ENCODE measurements around the gene TMEM239.
"Not testable (repeated sequence)": the region's sequence is repeated elsewhere in the genome, so short reads cannot be mapped to it uniquely, and the experiment has no call there.

The TMEM239 gene

DNA sequence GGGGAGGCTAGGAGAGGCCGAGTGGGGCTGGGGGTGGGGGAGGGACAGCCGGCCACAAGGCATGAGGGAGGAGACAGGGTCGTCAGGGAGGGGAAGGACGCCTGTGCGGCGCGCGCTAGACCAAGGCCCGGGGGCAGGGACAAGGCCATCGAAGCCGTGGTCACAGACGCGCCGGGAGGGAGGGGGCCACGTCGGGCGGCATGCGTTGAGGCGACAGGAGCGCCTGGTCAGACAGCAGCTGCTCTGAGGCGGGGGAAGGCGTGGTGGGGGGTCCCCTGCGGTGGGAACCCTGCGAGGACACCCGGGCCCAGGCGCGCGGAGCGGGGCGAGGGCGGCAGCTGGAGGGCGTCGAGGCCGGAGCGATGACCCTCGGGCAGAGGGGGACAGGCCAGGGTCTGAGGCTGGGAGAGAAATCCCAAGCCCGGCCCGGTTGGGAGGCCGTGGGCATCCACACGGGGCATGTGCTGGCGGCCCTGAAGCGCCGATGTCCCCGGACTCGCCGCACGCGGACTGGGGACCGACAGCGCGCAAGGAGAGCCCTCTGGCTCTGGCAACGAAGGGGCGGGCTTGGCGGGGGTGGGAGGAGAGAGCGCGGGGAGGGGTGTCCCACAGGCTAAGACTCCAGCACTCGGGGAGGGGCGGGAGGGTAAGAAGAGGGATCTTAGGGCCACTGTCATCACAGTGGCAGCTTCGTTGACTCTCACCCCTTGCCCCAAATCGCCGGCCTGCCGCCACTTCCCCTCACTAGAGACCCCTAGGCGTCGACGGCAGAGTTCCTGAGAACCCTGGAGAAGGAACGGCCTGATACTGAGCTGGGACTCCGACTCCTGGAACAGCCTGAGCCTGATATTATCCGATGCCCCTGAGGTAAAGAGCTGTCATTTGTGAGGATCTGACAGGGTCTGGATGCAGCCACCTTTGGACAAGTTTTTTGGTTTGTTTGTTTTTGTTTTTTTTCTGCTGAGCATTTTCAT lies 5.0 kb downstream of the TMEM239 start:
- DNase-seq (ENCODE audit: low read depth): no peak

DNA sequence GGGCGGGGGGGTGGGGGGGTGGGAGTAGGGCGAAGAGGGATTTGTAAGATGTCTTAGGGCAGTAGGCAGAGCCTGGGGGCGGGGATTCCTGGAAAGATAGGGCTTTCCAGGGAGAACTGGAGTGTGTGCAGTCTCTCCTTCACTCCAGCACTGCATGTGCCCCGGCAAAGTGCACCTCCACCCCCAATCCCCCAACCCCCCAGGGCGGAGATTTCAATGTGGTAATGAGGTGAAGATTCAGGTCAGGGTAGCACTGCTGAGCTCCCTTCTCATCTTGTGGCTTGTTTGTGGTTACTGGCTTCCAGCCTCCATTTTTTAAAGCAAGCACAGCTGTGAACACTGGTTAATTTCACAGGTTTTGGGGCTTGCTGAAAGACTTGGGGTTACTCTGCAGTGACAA lies 5.9 kb downstream of the TMEM239 start:
- no peak for DNase-seq (ENCODE audit: low read depth)

- DNase-seq (ENCODE audit: low read depth): no peak
These were observed 9.6 kb downstream of the TMEM239 start for GRCh38 chr20:2825761-2826160.

GRCh38 chr20:2826655-2827054 lies 10.5 kb downstream of the TMEM239 start:
- DNase-seq (ENCODE audit: low read depth): no peak

GRCh38 chr20:2829376-2829775 lies 13.2 kb downstream of the TMEM239 start:
- DNase-seq (ENCODE audit: low read depth): no peak

GRCh38 chr20:2831206-2831605 lies 15.0 kb downstream of the TMEM239 start:
- DNase-seq (ENCODE audit: low read depth): not testable (repeated sequence)

GRCh38 chr20:2833761-2834160 lies 17.6 kb downstream of the TMEM239 start:
- DNase-seq (ENCODE audit: low read depth): no peak

DNA sequence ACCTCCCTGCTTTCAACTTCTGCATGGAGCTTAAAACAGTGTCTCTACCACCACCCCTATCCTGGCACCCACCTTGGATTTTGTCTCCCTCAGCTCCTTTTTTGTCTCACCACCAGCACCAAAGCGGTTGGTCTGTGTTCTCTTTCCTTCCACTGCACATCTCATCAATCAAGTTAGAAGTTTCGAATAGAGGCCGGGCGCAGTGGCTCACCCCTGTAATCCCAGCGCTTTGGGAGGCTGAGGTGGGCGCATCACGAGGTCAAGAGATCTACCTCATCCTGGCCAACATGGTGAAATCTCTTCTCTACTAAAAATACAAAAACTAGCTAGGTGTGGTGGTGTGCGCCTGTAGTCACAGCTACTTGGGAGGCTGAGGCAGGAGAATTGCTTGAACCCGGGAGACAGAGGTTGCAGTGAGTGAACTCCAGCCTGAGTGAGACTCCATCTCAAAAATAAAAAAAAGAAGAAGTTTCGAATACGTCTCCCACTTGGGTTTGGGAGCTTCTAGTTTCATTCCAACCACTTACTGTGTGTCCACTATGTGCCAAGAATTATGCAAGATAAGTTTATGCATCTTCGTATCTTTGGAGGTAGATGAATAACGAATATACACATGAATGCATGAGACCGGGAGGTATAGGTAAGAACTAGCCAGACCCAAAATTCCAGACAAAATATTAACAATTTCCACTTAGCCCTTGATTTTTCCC lies 18.4 kb downstream of the TMEM239 start:
- DNase-seq (ENCODE audit: low read depth): no peak

DNA sequence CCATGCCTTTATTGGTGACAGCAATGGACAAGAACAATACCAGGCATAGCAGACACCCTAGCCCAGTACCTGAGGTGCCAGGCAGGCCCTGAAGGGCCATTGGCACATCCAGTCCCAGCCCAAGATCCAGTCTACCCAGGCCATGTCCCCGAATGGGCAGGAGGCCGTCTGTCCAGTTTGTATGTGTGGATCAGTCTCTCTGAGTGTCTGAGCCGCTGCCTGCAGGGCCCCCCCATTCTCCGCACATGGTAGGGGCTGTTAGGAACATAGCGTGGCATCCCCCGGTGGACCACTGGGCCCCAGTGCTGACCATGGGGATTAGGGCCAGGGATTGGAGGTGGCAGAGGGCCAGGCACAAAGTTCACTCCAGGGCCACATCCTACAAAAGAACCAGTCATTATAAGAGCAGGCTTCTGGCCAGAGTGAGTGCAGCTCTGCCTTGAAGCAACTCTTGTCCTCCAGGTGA lies 19.2 kb downstream of the TMEM239 start:
- DNase-seq (ENCODE audit: low read depth): no peak

- DNase-seq (ENCODE audit: low read depth): no peak
These were observed 19.9 kb downstream of the TMEM239 start for GRCh38 chr20:2836035-2836434.

GRCh38 chr20:2837221-2837960 lies 21.2 kb downstream of the TMEM239 start:
- no peak for DNase-seq (ENCODE audit: low read depth)

DNA sequence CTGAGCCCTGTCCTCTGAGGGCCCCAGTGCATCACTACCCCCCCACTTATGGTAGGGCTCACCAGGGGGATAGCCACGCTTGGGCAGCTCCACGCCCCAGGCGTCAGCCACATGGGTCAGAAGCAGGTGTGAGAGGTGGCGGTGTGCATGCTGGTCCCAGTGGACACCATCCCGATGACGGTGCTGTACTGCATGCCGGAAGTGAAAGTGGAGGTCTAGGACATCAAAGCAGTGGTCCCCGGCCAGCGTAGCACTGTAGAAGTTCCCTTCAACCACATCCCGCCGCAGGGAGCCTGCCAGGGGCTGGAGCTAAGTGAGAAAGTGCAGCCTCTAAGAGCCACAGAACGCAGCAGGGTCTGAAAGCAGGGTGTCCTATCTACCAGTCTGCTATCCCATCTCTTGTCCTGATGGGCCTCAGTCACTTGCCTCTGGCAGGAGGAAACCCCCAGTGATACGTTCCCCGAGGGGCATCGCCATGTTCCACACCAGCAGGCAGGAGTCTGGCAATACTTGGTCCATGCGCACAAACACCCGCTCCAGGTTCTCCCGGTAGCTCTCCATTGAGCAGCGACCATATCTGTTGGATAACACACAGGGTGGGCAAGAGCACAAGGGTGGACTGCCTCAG lies 22.1 kb downstream of the TMEM239 start:
- DNase-seq (ENCODE audit: low read depth): no peak

DNA sequence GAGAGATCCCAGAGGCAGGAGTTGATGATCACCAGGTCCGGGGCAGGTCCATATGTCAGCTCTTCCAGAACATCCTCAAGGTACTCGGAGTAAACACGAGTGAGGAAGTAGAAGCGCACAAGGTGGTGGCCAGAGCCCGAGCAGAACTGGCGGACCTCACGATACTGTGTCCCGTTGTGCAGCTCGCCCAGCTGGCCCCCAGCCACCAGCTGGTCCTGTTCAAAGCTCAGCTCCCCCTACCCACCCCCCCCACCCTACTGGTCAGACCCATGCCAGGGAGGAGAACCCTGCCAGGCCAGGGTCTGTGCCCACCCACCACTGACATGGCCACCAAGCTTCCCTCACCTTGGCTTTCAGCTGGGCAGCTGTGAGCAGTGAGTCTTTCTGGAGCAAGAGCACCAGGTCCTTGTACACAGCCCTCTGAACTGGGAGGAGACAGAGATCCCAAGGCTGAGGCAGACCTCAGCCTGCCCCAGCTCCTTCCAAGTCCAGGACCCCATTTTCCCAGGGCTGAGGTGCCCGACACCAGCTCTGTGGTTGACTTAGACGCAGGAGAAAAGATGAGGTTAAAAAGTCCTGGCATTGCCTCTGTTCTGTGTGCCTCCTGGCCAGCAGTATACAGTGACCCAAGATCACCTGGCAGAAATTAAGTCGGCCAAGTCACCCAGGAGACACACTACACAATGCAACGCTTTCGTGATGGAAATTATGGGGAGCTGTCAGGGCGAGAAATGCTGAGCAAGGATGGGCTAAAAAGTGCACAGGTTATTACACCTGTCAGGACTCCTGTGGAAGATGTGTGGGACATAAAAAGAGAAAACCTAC lies 22.9 kb downstream of the TMEM239 start:
- no peak for DNase-seq (ENCODE audit: low read depth)

DNA sequence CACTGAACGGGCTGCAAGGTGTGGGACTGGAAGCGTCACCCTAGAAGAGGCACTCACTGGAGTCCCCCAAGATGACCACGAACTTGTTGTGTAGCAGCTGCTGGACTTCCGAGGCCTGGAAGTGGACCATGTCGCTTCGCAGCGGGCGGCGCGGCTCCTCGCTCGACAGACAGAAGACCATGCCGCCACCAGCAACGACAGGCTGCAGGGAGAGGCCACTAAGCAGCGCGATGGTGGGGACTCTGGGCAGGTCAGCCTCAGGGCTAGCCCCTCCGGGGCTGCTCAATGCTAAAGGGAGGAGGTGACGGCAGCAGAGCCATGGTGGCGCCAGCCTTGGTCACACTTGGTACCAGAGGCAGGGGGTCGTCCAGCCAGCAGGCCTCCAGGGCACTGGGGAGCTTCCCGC lies 23.6 kb downstream of the TMEM239 start:
- DNase-seq (ENCODE audit: low read depth): no peak

- DNase-seq (ENCODE audit: low read depth): peak; percentile 45
These were observed 24.2 kb downstream of the TMEM239 start, which contains the start of the genes PCED1A and VPS16 for GRCh38 chr20:2840138-2840966. PCED1A (minus strand) TSS chr20:2840655; CDS start chr20:2839912, 743 bp downstream. VPS16 (plus strand) TSS chr20:2840745; CDS start chr20:2840775, 30 bp downstream.

GRCh38 chr20:2840967-2841531 lies 24.9 kb downstream of the TMEM239 start:
- no peak for DNase-seq (ENCODE audit: low read depth)

DNA sequence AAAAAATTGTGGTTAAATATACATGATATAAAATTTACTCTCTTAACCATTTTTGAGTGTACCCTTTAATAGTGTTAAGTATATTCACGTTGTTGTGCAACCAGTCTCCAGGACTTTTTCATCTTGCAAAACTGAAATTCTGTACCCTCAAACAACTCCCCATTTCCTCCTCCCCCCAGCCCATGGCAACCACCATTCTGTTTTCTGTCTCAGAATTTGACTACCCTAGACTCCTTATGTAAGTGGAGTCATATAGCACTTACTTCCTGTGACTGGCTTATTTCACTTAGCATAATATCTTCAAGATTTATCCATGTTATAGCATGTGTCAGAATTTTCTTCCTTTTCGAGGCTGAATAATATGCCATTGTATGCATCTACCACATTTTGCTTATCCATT lies 29.4 kb downstream of the TMEM239 start:
- no peak for DNase-seq (ENCODE audit: low read depth)

DNA sequence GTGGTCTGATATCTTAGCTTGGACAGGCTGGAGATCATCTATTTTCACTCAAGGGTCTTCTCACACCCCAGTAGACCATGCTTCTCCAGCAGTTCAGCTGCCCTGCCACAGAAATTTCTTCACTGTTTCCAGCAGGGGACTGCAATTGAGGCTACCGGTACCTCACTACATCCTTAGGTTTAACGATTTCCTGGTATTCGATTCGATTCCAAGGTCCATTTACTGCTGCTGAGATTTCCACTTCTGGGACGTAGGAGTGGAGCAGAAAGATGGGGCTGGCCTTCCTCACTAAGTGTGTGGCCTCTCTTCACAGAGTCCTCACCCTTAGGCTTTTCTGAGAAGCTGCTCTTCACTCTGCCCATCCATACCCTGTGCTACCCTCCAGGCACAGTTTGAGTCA lies 30.5 kb downstream of the TMEM239 start:
- DNase-seq (ENCODE audit: low read depth): no peak

- DNase-seq (ENCODE audit: low read depth): no peak
These were observed 31.6 kb downstream of the TMEM239 start for GRCh38 chr20:2847802-2848201.

DNA sequence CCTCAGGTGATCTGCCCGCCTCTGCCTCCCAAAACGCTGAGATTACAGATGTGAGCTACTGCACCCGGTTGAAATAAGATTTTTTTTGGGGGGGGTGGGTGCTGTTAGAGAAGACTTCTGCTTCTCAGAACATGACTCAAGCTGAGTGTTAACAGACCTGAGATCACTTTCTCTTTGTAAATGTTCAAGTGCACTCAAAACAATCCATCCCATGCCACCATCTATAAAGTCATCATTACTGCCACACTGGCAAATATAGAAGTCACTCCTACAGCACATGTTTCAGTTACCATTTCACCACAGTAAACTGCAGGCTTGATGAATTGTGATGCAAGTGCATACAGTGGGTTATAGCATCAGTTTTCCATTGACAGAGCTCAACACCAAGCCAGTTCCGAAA lies 33.4 kb downstream of the TMEM239 start:
- DNase-seq (ENCODE audit: low read depth): no peak

Data from non-pigmented ciliary epithelial cell (primary cell).